Activated CD4-positive, alpha-beta T cell treated with anti-CD3 and anti-CD28 coated beads, Interleukin-2, amount 50 U/mL, for 4 hours (primary cell): ENCODE results near the gene SNRPD3.
"Not testable (repeated sequence)": the region's sequence is repeated elsewhere in the genome, so short reads cannot be mapped to it uniquely, and the experiment has no call there.

Experiments used
- DNase-seq, 2 experiments: peaks; one replicate each; pipeline ENCODE4 v3.0.0-alpha.2; 2020

Gene SNRPD3

DNA sequence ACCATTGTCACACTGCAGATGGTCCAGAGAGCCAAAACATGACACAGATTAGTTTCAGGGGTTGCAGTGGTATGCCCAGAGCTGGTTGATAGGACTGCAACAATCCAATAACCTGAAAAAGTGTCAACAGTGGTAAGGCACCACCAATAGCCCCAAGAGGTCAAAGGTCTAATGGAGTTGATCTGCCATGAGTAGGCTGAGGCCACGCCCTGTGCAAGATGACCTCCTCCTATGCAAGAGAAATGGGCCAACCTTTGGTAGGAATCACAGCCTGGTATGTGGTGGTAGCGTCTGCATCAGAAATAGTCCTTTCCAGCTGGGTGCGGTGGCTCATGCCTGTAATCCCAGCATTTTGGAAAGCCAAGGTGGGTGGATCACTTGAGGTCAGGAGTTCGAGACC lies 20.5 kb upstream of the SNRPD3 start:
- no peak for DNase-seq

DNA sequence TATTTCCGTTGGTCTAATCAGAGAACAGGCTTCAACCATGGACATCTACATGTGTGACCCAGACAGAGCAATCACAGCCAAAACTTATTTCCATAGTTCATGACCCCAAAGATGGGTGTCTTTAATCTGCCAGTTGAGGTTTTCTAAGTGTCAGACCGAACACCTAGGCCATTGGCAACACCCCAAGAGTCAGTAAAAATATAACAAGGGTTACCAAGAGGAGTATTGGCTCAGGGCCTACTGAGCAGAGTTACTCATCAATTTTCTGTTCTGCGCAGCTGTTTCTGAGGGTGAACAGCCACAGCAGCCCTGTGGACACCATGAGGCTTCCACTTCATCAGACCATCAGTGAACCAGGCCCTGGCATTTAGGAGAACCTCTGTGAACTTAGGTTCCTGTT lies 19.7 kb upstream of the SNRPD3 start:
- no peak for DNase-seq

DNA sequence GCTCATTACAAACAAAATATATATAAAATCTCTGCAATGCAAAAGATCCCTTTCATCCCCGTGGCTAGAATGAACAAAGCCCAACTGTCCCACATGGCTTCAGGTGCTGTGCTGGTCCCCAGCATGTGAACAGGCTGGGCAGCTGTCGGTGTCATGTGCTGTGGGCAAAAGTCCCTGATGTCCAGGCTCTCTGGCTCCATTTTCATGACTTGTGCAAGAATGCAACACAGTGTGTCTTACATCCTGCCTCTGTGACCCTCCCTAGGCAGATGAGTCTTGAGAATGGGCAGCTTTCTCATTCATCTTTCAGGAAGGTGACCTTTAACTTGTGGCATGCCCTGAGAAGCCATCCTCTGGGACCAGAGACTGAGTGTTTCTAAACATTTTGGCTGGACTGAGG lies 15.3 kb upstream of the SNRPD3 start:
- no peak for DNase-seq

DNA sequence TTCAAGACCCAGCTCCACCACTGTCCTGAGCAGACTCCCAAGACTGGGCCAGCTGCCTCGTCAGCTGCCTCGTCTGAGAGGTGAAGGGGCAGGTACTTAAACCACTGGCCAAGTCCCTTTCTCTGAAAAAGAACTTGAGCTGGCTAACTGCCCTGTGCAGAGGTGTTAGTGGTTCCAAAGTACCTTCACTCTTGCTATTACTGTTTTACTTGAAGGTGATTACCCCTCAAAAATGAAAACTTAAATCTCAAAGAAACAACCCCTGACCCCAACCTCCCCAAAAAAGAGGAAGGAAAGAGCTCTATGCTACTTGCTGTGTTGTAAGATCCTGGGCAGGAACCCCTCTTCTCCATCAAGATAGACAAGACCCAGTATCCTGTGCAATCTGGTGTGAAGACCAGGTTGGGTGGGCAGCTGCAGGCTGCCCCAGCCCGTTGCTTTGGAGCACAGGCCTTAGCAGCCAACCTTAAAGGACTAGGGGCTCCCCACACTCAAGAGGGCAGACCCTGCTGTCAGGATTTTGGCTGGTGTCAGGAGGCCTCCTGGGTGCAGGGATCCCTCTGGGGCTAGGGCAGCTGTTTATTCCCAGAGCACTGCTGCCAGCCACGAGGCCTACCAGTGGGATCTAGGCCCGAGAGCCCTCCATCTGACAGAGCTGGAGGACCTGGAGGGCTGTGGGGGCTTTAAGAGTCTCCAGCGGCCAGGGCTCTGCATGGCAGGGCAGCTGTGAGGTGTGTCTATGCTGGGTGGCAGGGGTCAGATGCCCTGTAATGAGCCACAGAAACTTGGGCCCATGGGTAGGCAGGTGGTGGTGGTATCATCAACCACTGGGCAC lies 13.9 kb upstream of the SNRPD3 start:
- no peak for DNase-seq

DNA sequence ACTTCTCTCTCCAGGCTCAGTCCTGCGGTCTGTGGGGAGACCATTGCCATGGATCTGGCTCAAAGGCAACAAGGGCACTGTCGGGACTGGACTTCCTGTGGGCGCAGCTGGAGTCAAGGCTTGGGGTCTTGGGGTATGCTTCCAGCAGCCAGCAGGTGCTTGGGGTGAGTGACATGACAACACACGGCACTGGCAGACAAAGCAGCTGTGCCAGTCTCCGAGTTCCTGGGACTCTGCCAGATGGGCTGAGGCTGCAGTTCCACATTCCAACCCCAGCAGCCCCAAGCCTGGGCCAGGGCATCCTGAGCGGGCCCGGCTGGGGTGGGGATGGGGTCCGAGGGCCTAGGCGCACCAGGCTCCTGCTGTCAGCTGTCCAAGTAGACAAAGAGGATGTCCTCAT lies 13.2 kb upstream of the SNRPD3 start:
- DNase-seq = no peak

DNA sequence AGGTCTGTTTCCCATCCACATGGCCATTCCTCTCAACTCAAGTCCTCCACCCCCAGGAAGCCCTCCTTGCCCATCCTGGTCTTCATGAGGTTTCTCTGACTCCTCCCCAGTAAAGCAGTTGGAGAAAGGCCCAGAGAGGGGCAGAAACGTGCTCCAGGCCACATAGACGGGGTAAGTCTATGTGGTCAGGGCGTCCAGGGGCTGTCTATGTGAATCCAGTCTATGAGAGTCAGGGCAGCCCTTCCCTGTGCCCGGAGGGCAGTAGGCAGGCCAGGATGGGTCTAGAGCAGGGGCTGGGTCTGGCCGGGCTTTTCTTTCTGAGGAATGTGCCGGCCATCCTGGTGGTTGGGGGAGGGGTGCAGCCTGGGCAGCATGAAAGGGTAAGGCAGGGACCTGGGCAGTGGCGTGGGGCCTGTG lies 12.6 kb upstream of the SNRPD3 start:
- no peak for DNase-seq

DNA sequence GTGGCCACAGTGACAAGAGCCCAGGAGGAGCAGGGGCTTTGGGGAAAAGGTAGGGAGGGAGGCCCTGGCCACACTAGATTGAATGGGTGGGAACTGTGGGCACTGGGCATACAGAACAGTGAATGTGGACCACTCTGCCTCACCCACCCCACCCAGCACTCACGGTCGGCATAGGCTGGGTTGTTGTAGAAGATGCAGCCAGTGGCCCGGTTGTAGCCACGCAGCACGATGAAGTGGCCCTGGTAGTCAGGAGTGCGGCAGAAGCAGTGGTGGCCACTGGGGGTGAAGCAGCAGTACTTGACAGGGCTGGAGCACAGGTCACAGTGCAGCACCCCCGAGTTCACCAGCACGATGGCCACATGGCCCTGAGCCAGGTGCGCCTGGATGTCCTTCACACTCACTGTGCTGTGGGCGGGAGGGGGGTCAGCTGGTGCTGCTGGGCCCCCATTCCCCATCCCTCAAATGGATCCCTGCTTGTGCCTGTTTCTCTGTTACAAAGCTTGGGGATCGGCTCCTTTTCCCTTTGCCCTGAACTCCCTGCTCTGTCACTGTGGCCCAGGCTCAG lies 12.0 kb upstream of the SNRPD3 start:
- no peak for DNase-seq

DNA sequence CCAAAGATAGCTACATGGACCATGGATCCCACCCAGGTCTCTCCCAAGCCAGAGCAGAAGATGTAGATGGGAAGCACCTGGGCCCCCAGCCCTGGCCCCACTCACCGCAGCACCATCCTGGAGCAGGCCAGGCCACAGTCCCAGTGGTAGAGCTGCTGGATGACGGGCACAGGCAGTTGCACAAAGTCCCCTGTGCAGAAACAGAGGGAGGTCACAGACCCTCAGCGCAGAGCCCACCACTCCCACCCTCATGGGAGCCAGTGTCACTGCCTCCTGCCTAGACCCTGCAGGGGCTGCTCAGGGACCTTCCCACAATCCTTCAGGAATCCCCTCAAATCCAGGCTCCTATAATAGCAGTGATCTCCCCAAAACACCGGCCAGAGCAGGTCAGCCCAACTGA lies 7.0 kb upstream of the SNRPD3 start:
- DNase-seq = no peak

DNA sequence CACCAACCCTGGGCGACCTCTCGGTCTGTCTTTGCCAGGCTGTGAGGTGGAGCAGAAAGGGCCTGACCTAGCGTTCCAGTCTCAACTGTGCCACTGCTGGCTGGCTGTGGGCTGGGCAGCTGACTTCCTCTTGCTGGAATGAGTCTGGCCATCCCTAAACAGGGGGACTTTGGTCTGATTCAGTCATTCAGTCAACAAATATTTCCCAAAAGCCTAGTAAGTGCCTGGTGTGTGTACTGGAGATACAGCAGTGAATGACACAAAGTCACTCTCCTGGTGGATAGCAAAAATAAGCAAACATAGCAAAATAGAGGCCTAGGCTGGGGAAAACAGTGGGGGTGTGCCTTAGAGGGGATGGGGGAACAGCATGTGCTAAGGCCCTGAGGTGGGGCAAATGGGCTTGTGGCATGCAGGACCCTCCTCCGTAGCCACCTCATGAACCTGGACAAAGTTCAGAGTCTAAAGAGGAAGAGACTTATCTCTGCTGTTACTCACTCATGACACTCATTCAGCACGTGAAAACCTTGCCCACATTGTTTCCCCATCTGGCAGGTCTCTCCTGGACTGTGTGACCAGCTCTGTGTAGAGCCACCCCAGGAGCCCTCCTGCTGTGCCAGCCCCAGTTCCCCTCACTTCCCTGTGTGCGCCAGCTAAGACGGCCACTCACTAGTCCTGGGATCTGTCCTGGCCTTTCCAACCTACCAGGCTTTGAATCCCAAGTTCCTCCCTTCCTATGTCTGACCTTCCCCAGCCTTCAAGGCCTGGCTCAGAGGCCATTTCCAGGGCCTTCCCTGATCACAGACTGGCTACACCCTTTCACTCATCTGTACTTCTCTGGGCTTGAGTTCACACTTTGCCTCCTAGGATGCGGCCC lies 5.5 kb upstream of the SNRPD3 start:
- no peak for DNase-seq

DNA sequence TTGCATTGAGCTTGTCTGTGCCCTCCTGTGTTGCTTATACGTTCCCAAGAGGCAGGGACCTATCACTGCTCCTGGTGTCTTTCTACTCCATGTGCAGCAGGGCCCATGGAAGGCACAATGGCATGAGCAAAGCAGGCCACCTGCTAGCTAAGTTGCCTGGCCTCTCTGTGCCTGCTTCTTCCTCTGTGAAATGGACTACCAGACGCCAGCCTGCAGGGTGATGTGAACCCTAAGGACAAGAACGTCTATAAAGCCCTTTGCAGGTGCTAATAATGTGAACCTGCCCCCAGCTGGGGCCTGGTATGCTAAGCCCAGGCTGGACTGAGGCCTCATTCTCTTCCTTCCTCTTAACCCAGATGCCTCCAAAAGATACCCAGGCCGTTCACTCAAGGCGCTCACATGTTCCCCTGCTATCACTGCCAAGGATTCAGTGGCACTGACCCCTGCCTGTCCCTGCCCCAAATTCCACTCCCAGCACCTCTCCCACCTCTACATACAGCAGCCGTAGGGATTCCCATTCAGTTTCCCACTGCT lies 4.8 kb upstream of the SNRPD3 start:
- no peak for DNase-seq

DNA sequence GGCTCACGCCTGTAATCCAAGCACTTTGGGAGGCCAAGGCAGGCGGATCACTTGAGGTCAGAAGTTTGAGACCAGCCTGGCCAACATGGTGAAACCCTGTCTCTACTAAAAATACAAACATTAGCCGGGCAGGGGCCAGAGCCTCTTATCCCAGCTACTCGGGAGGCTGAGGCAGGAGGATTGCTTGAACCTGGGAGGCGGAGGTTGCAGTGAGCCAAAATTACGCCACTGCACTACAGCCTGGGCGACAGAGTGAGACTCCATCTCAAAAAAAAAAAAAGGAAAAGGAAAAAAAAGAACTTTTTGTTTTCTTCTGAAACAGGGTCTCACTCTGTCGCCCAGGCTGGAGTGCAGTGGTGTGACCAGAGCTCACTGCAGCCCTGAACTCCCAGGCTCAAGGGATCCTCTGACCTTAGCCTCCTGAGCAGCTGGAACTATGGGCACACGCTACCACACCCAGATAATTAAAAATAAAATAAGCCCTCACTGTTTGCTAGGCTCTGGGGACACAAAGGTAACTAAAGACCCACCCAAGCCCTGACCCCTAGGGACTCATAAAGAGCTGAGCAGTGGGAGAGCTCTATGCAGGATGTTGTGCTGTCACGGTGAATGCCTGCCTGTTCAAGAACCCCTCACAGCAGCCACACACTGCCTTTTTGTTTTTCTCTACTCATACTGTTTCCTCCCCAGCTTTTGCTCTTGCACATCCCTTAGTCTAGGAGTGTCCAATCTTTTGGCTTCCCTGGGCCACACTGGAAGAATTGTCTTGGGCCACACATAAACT lies 3.1 kb upstream of the SNRPD3 start:
- DNase-seq = not testable (repeated sequence)

DNA sequence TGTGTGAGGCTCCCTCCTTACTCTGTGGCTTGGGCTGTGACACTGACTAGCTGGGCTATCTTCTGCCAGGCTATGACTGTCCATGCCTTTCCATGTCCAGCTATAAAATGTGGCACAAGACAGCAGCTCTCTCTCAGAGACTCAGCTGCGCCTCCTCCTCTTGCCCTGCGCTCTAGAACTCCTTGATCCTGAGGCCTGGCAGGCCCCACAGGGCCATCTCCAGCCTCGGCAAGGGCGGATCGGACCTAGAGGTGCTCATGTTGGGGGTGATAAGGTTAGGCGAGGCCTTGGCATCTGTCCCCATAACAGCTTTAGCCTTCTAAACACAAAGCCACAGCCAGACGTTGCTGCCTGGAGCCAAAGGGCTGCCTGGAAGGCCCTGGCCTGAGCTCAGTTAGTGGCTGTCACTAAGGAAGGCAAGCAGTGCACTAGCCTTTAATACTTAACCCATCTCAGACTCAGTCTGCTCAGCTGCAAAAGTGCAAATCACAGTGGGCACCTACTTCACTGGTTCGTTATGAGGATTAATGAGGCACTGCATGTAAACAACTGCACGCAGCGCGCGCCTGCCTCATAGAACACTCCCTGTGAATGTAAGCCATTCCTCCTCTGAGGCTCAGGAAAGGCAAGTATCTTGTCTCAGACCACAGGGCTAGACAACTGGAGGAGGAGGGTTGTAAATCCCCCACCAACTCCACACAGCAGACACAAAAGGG lies 2.0 kb upstream of the SNRPD3 start:
- no peak for DNase-seq

DNA sequence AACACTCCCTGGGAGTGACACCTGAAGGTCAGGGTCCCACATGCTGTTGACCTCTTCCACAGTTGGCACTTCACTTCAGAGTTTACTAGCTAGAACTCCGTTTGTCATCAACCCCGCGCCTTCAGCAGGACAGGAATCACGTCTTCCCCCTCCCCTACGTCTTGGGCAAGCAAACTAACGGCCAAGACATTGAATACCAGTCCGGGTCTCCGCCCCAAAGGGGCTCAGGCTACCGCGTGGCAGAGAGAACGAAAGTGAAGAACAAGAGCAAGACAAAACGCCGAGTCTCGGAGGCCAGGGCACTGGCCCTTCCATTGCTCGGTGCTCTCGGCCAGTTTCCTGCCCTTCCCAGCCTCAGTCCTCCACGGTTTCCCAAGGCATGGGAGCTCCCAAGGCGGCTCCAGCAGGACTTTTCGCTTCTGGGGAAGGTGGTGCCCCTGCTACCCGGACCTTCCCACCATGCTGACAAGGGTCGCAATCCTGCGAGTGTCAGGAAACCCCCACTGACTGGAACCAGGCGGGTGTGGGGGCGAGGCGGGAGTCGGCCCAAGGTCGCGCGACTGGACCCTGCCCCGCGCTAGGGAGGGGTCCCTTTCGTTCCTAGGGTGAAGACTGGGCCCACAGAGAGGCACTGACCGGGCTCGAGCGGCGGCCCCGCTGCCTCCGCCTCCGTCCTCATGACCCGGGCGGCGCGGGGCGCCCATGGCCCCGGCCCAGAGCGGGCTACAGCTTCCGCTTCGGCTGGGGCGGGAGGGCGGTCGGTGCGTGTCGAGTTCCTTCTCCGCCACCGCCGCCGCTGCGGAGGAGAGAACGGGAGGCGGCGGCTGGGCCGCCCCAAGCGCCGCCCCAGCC lies 1.3 kb upstream of the SNRPD3 start, which contains the start of gene GUCD1:
TSS of gene GUCD1 (minus strand) at position 826 of the 852 bp plus-strand sequence. CDS start at position 679, 147 bp downstream.
- DNase-seq = peak; percentile 11 to 29

DNA sequence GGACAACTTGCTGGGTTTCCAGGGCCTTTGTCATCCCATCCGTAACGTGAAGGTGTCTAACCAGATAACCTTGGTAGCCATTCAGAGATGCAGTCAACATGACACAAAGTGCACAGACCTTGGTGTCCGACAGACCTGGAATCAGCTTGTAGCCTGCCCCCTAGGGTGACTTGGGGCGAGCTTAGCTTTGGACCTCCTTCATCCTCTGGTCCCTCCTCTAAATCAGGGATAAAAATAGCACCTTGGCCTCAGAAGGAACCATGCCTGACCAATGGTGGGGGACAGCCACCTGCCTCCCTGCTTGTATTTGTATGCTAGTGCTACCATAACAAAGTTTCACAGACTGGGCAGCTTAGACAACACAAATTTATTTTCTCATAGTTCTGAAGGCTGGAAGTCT lies 3.7 kb downstream of the SNRPD3 start:
- no peak for DNase-seq

DNA sequence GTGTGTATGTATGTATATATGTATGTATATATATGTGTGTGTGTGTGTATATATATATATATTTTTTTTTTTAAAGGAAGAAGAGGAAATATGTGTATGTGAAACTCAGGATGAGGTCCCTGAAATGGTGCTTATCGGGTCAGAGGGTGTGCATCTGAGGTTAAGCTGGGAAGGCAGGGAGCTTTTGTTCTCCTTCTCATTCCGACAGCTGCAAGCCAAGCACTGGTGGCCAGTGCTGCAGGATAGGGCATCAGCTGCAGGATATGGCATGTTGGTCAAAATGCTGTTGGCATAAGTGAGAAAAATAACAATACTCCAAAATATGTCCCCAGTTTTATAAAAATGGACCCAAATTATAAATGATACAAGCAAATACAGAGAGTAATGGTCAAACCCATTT lies 7.4 kb downstream of the SNRPD3 start:
- no peak for DNase-seq

DNA sequence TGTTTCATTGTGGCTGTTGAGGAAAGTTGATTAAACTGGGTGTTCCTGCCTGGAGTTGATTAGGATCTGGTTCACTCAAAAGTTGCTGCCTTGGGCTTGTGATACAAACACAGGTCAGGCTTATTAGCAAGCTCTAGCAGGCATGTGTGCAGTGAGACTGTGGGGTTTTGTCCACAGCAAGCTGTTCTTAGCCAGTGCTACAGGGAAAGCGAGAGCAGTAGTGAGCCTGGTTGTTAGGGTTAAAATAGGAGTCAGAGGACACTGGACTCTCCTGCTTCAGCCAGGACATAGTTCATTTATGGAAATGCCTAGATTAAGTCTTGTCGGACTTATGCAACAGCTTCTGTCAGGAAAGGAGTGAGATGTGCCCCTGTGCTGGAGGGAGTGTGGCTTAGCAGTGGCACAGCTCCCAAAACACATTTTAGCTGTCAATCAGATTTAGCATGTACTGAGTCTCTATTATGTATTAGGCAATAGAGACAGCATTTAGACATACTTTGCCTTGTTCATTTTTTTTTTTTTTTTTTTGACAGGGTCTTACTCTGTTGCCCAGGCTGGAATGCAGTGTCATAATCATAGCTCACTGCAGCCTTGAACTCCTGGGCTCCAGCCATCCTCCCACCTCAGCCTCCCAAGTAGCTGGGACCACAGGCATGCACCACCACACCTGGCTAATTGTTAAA lies 8.7 kb downstream of the SNRPD3 start:
- no peak for DNase-seq

DNA sequence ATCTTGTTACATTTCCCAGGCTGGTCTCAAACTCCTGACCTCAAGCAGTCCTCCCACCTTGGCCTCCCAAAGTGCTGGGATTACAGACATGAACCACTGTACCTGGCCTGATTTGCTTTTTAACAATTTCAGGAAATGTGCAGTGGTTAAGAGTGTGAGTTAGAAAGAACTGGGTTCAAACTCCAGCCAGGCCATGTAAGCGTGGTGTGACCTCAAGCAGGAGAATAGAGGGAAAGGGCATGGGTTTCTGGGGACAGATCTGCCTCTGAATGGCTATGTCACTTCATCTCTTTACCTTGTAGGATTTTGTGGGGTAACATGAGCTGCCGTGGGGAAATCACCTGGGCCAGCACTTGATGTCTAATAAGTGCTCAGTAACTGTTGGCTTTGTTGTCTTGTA lies 9.3 kb downstream of the SNRPD3 start:
- no peak for DNase-seq

DNA sequence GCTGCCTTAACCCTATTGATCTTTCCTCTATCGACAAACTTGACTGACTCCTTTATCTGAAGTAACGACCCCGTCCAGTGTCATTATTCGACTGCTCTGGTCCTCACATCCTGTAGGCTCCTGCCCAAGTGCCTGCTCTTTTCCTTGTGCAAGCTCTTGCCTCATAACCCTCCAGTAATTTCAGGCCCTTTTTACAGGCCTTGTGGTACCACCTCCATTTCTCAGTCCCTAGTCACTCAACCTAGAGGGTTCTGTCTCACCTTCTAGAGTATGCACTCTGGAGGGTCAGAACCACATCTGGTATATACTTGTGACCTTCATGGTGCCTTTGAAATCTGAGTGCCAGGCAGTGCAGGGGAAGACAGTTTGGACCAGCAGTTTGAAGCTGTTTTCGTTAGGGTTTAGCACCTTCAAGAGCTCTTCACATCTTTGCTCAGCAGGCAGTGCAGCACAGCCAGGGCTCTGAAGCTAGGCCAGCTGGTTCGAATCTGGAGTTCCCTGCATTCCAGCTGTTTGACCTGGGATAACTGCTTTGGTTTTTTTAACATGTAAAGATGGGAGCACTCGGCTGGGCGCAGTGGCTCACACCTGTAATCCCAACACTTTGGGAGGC lies 11.2 kb downstream of the SNRPD3 start:
- no peak for DNase-seq

DNA sequence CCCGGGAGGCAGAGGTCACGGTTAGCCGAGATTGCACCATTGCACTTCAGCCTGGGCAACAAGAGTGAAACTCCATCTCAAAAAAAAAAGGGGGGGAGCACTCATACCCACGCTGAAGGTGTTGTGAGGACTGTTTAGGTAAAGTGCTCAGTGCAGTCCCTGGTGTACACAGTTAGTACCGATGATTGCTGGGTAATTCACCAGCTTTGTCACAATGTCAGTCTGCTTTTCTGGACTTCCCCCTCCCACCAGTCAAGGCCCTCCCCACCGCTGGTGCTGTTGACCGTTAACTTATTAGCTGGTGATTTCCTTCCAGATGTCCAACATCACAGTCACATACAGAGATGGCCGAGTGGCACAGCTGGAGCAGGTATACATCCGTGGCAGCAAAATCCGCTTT lies 11.9 kb downstream of the SNRPD3 start:
- DNase-seq = no peak

DNA sequence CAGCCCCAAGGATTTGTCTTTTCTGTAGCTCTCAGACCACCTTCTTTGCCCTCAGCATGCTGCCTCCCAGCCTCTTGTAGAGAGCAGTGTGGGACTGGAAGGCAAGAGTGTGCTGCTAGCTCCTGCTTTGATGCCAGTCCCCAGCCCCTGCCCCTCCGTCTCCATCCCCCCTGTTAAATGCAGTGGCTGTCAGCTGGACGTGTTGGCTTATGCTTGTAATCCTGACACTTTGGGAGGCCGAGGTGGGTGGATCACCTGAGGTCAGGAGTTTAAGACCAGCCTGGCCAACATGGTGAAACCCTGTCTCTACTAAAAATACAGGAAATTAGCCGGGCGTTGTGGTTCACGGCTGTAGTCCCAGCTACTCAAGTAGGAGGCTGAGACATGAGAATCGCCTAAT lies 15.5 kb downstream of the SNRPD3 start:
- no peak for DNase-seq
